Tibial nerve (tissue), 4 donors: Measurements from ENCODE around the gene SFI1. TPM values are rescaled to one million over a fixed set of nuclear protein-coding genes. Genes with fewer than 3 reads are reported as not detected.
"Not testable (repeated sequence)": the region's sequence is repeated elsewhere in the genome, so short reads cannot be mapped to it uniquely, and the experiment has no call there.

Source experiments
- DNase-seq, 2 donors: peaks; one replicate each; pipeline ENCODE4 v3.0.0-alpha.2; 2019; ENCODE audit warnings: low spot score in 2 of 2
- H3K27ac ChIP-seq, 4 donors: fragments of 200-600 bp; sonication (generic) in 3 of 4; one replicate each; pipeline ENCODE4 v1.5.1; 2017 to 2019; ENCODE audit warnings: mild to moderate bottlenecking in 1 of 4
- H3K27me3 ChIP-seq, 2 donors: fragments of 200-600 bp; sonication (generic) in 1 of 2; one replicate each; pipeline versions ENCODE4 v1.5.1 to v1.6.0; 2017 to 2019
- H3K36me3 ChIP-seq, 3 donors: fragments of 200-600 bp; sonication (generic); one replicate each; pipeline ENCODE4 v1.5.1; 2018 to 2019
- H3K4me1 ChIP-seq, 4 donors: fragments of 200-600 bp; sonication (generic) in 3 of 4; one replicate each; pipeline ENCODE4 v1.5.1; 2017 to 2019
- H3K4me3 ChIP-seq, 4 donors: fragments of 200-600 bp; sonication (generic) in 3 of 4; one replicate each; pipeline ENCODE4 v1.5.1; 2017 to 2019; ENCODE audit warnings: mild to moderate bottlenecking in 1 of 4, moderate library complexity in 1 of 4
- H3K9me3 ChIP-seq, 4 donors: fragments of 200-600 bp; sonication (generic) in 3 of 4; one replicate each; pipeline ENCODE4 v1.5.1; 2017 to 2019
- CTCF ChIP-seq, 5 experiments: fragments of 200-600 bp in 3 of 5; fragments of 450-650 bp in 2 of 5; sonication (generic) in 3 of 5; IDR thresholded peaks; one replicate each; pipeline ENCODE4 v1.5.1; 2016 to 2019; ENCODE audit warnings: antibody characterized with exemption in 5 of 5, mild to moderate bottlenecking in 3 of 5, moderate library complexity in 2 of 5
- EP300 ChIP-seq, 2 donors: sonication (generic); formaldehyde crosslinking; IDR thresholded peaks; one replicate each; pipeline ENCODE4 v1.6.1; 2017; ENCODE audit warnings: antibody characterized with exemption in 2 of 2, mild to moderate bottlenecking in 1 of 2
- POLR2A ChIP-seq, 2 donors: fragments of 450-650 bp; IDR thresholded peaks; one replicate each; pipeline ENCODE4 v1.6.1; 2017; ENCODE audit warnings: antibody characterized with exemption in 2 of 2, mild to moderate bottlenecking in 2 of 2, moderate library complexity in 2 of 2
- WGBS, 2 donors: methylation state at CpG; one replicate each; pipeline ENCODE4 v1.1.5; 2018; 5-methylcytosine and 5-hydroxymethylcytosine counted together
- total RNA-seq, 4 donors: library from RNA; depleted of rRNA; stranded (reverse); fragments of >200 nt; gene quantifications; one replicate each; pipeline ENCODE4 v1.1.0, GENCODE V29; 2016

Gene SFI1
- total RNA-seq, 4 donors from 2014 or later: 30.4 to 66.9 (median 49.5) TPM

- DNase-seq: no peak
These were observed 90.0 kb downstream of the SFI1 start for GRCh38 chr22:31586137-31586920.

DNA sequence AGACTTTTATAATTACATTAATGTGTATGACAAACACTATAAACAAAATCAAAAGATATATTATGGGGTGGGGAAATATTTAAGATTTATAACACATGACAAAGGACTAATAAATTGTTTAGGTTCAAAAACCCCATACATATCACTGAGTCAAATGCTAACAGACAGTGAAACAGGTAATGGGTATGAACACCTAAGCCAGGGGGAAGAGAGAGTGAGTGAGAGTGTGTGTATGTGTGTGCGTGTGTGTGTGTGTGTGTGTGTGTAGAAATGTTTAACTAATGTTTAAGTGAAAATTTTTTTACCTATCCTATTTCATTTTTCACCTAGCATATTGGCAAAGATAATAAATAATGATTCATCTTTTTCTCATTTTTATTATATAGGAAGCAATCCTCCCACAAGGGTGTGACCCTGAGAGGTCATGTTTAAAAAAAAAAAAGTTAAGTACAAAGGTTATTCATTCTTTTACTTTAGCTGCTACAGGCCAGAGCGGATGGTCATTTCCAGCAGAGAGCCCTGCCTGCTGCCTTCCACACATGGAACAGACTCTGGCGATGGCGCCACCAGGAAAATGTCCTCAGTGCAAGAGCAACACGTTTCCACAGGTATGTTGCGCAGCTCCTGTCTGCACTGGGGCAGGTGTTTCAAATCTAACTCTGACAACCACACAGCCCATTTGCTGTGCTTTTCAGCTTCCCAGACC is 92.8 kb downstream of the SFI1 start:
- H3K27ac ChIP-seq: no peak overlapping the region
- no peak overlapping the region for H3K4me3 ChIP-seq
- no peaks in the 10 kb centered on the region for H3K4me1 ChIP-seq
- H3K27me3 ChIP-seq: no peaks in the 10 kb centered on the region
- 87% methylated on average over 6 of the region's 6 CpGs for WGBS, 2 donors
- H3K36me3 ChIP-seq: peaks cover 0 to 50% (median 0%) of the 10 kb centered on the region in 3 donors
- no peaks in the 10 kb centered on the region for H3K9me3 ChIP-seq
- TF ChIP-seq POLR2A (IDR thresholded peaks at IDR 0.05) (no peak), CTCF (IDR thresholded peaks at IDR 0.05) (no peak), EP300 (IDR thresholded peaks at IDR 0.05) (no peak)
- no peak for DNase-seq

More at GRCh38 chr22:31586137-31586920, 90.0 kb downstream of the SFI1 start:
- peaks cover 0 to 57% (median 0%) of the 10 kb centered on the region in 3 donors for H3K36me3 ChIP-seq
- WGBS, 2 donors: 80 to 88% methylated on average over 7 of the region's 7 CpGs
- TF ChIP-seq POLR2A (IDR thresholded peaks at IDR 0.05) (no peak), EP300 (IDR thresholded peaks at IDR 0.05) (no peak), CTCF (IDR thresholded peaks at IDR 0.05) (no peak)
- no peaks in the 10 kb centered on the region for H3K27me3 ChIP-seq
- no peaks in the 10 kb centered on the region for H3K9me3 ChIP-seq
- H3K4me3 ChIP-seq: no peak overlapping the region
- H3K27ac ChIP-seq: no peak overlapping the region
- no peaks in the 10 kb centered on the region for H3K4me1 ChIP-seq

DNA sequence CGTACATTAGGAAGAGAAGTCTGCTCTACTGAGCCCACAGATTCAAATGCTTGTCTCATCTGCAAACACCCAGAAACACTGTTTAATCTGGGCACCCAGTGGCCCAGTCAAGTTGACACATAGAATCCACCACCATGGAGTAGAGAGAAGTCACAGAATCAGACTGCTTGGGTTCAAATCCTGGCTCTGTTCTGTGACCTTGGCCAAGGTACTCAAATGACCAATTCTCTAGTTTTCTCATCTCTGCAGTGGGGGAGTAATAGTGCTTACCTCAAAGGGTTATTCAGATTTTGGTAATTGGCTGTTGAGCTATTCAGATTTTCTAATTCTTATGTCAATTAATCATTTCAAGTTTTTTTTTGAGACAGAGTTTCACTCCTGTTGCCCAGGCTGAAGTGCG is 93.8 kb downstream of the SFI1 start:
- WGBS, 2 donors: 75% methylated on average over 1 of the region's 2 CpGs; no CpG with 5 or more reads in 1 of the 2 donors
- H3K4me1 ChIP-seq, DNase-seq, H3K27ac ChIP-seq, H3K27me3 ChIP-seq, H3K4me3 ChIP-seq, H3K9me3 ChIP-seq: not testable (repeated sequence)
- H3K36me3 ChIP-seq: peaks cover 0 to 46% (median 0%) of the 10 kb centered on the region in 3 donors

DNA sequence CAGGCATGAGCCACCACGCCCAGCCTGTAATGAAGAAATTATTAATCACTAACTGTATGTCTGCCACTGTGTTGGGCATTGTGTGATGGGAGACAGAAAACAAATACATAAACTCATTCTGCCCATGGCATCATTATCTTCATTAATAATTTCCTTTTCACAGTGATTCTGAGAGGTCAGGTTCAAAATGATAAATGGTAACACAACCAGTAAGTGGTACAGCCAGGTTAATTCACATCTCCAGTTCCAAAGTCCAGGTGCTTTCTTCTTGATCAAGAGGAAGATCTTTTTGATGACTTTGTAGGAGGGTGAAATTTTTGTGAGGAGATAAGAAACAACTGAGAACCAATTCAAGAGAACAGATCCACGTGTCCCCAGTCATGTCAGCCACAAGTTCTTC is 98.9 kb downstream of the SFI1 start:
- H3K4me3 ChIP-seq: no peak overlapping the region
- 92% methylated on average over 2 of the region's 2 CpGs for WGBS, 2 donors
- no peaks in the 10 kb centered on the region for H3K27me3 ChIP-seq
- H3K27ac ChIP-seq: no peak overlapping the region
- H3K4me1 ChIP-seq: no peaks in the 10 kb centered on the region
- no peak for DNase-seq
- H3K9me3 ChIP-seq: no peaks in the 10 kb centered on the region
- no peak for TF ChIP-seq CTCF (IDR thresholded peaks at IDR 0.05)
- TF ChIP-seq EP300 (IDR thresholded peaks at IDR 0.05): no peak
- no peak for TF ChIP-seq POLR2A (IDR thresholded peaks at IDR 0.05)
- H3K36me3 ChIP-seq: peaks cover 0 to 4% (median 0%) of the 10 kb centered on the region in 3 donors

DNA sequence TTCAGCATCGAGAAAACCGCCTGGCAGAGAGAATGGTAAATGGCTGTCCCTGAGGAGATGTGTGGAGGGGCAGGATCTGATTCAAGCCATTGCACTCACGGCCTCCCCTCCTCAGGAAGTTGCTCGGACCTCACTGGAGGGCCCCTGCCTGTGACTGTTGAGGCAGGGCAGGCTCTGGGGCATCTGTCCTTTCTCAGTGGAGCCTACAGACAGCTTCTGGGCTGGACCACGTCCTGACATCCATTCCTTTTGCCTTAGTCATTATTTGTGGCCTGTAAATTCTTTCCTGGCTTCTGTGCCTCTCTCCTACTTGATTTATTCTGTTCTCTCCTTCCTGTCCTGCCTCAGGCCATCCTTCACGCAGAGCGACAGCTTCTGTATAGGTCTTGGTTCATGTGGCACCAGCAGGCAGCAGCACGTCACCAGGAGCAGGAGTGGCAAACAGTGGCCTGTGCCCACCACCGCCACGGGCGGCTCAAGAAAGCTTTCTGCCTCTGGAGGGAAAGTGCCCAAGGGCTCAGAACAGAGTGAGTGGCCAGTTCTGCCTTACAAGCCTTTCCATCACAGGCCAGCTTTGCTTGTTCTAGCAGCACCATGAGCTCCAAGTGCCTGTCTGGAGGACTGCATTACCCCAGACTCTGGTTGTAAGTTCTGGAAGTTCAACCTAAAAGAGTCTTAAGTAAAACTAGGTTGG is 106.1 kb downstream of the SFI1 start:
- H3K4me3 ChIP-seq: no peak overlapping the region
- no peak overlapping the region for H3K27ac ChIP-seq
- 63 to 66% methylated on average over 11 of the region's 11 CpGs for WGBS, 2 donors
- peaks cover 0 to 57% (median 10%) of the 10 kb centered on the region in 3 donors for H3K36me3 ChIP-seq
- DNase-seq: no peak
- H3K9me3 ChIP-seq: no peaks in the 10 kb centered on the region
- TF ChIP-seq EP300 (IDR thresholded peaks at IDR 0.05): no peak
- no peak for TF ChIP-seq POLR2A (IDR thresholded peaks at IDR 0.05)
- no peak for TF ChIP-seq CTCF (IDR thresholded peaks at IDR 0.05)
- H3K27me3 ChIP-seq: no peaks in the 10 kb centered on the region
- no peaks in the 10 kb centered on the region for H3K4me1 ChIP-seq
